Natural killer cell (primary cell): ENCODE measurements around the gene NFAT5. TPM values are rescaled to one million over a fixed set of nuclear protein-coding genes. Genes with fewer than 3 reads are reported as not detected.
"Not testable (repeated sequence)": the region's sequence is repeated elsewhere in the genome, so short reads cannot be mapped to it uniquely, and the experiment has no call there.

Experiments used
- ATAC-seq, 3 donors: fragments of 150-1000 bp in 2 of 3; fragments of 200-7000 bp in 1 of 3; cut with Tn5 transposase; 1 replicate in 1 of 3; 2 replicates in 2 of 3; pipeline ENCODE4 v1.10.0; 2021; ENCODE audit warnings: mild to moderate bottlenecking in 2 of 3, moderate library complexity in 2 of 3
- DNase-seq, 2 donors: peaks; one replicate each; pipeline versions ENCODE4 v3.0.0 to v3.0.0-alpha.2; 2013 to 2021; ENCODE audit warnings: mixed read lengths in 1 of 2
- H3K27ac ChIP-seq: one replicate; pipeline ENCODE4 v1.5.1; 2013; ENCODE audit warnings: mild to moderate bottlenecking, low read length
- H3K27me3 ChIP-seq: one replicate; pipeline ENCODE4 v1.6.1; 2013; ENCODE audit warnings: low read length; ENCODE audit not compliant: control insufficient read depth, insufficient read depth
- H3K36me3 ChIP-seq: one replicate; pipeline ENCODE4 v1.6.1; 2013; ENCODE audit warnings: low read length; ENCODE audit not compliant: control insufficient read depth, insufficient read depth
- H3K4me1 ChIP-seq: one replicate; pipeline ENCODE4 v1.6.1; 2013; ENCODE audit warnings: low read length; ENCODE audit not compliant: control insufficient read depth, insufficient read depth
- H3K4me3 ChIP-seq: one replicate; pipeline ENCODE4 v1.5.1; 2013; ENCODE audit warnings: low read length
- H3K9me3 ChIP-seq: one replicate; pipeline ENCODE4 v1.6.1; 2013; ENCODE audit warnings: low read length; ENCODE audit not compliant: control insufficient read depth, insufficient read depth
- H3K27ac Mint-ChIP-seq, 2 donors: one replicate each; pipeline ENCODE4 v1.8.0; 2022; ENCODE audit warnings: mild to moderate bottlenecking in 2 of 2, mixed read lengths in 2 of 2, moderate library complexity in 1 of 2
- H3K27me3 Mint-ChIP-seq, 2 donors: one replicate each; pipeline ENCODE4 v1.8.0; 2022; ENCODE audit warnings: low read depth in 2 of 2, mixed read lengths in 2 of 2
- H3K36me3 Mint-ChIP-seq: one replicate; pipeline ENCODE4 v1.8.0; 2022; ENCODE audit warnings: mixed read lengths
- H3K4me1 Mint-ChIP-seq, 2 donors: one replicate each; pipeline ENCODE4 v1.8.0; 2022; ENCODE audit warnings: mixed read lengths in 2 of 2
- H3K4me3 Mint-ChIP-seq: one replicate; pipeline ENCODE4 v1.8.0; 2022; ENCODE audit warnings: mild to moderate bottlenecking, moderate library complexity, mixed read lengths
- H3K9me3 Mint-ChIP-seq, 2 donors: one replicate each; pipeline ENCODE4 v1.8.0; 2022; ENCODE audit warnings: mixed read lengths in 2 of 2
- WGBS: methylation state at CpG from one replicate; pipeline ENCODE4 v1.1.7; 2013; ENCODE audit warnings: missing lambda C conversion rate; ENCODE audit not compliant: insufficient coverage; 5-methylcytosine and 5-hydroxymethylcytosine counted together
- intact Hi-C: fragments of 100-400 bp; cut with micrococcal nuclease; formaldehyde crosslinking; loops from one replicate; pipeline ENCODE4 v1.14.2; 2022
- total RNA-seq, 4 donors: library from RNA; stranded (reverse); fragments of 120-200 nt in 1 of 4; gene quantifications; one replicate each; pipeline versions ENCODE4 v1.2.3 to v1.2.4, GENCODE V29; 2013 to 2022
- TF ChIP-seq, protein P1 (sequence below): fragments of 200-600 bp; IDR thresholded peaks from one replicate; pipeline ENCODE4 v1.8.0; 2022; ENCODE audit warnings: antibody characterized with exemption

Gene NFAT5
- total RNA-seq, 3 donors from 2014 or later (not counting 1 experiment from before 2014, with no cell fraction given): 70.0 to 73.6 (median 70.6) TPM

GRCh38 chr16:69538808-69539207 lies 27.0 kb upstream of the NFAT5 start:
- Mint-ChIP-seq H3K27ac (no peak overlapping the region), H3K4me1 (peaks cover 0 to 5% of the 10 kb centered on the region in 2 donors), H3K9me3 (no peaks in the 10 kb centered on the region), H3K4me3 (no peak overlapping the region), H3K27me3 (peaks cover 0 to 6% of the 10 kb centered on the region in 2 donors), H3K36me3 (no peaks in the 10 kb centered on the region)
- no peaks in the 10 kb centered on the region for H3K9me3 ChIP-seq
- H3K4me3 ChIP-seq: no peak overlapping the region
- H3K4me1 ChIP-seq: no peaks in the 10 kb centered on the region
- ATAC-seq (no peak), DNase-seq (no peak)
- H3K27me3 ChIP-seq: no peaks in the 10 kb centered on the region
- intact Hi-C loops: no loop called here
- no peaks in the 10 kb centered on the region for H3K36me3 ChIP-seq
- WGBS: 83% methylated on average over 1 of the region's 1 CpG
- TF ChIP-seq, protein P1, sequence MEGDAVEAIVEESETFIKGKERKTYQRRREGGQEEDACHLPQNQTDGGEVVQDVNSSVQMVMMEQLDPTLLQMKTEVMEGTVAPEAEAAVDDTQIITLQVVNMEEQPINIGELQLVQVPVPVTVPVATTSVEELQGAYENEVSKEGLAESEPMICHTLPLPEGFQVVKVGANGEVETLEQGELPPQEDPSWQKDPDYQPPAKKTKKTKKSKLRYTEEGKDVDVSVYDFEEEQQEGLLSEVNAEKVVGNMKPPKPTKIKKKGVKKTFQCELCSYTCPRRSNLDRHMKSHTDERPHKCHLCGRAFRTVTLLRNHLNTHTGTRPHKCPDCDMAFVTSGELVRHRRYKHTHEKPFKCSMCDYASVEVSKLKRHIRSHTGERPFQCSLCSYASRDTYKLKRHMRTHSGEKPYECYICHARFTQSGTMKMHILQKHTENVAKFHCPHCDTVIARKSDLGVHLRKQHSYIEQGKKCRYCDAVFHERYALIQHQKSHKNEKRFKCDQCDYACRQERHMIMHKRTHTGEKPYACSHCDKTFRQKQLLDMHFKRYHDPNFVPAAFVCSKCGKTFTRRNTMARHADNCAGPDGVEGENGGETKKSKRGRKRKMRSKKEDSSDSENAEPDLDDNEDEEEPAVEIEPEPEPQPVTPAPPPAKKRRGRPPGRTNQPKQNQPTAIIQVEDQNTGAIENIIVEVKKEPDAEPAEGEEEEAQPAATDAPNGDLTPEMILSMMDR: no peak
- H3K27ac ChIP-seq: no peak overlapping the region

DNA sequence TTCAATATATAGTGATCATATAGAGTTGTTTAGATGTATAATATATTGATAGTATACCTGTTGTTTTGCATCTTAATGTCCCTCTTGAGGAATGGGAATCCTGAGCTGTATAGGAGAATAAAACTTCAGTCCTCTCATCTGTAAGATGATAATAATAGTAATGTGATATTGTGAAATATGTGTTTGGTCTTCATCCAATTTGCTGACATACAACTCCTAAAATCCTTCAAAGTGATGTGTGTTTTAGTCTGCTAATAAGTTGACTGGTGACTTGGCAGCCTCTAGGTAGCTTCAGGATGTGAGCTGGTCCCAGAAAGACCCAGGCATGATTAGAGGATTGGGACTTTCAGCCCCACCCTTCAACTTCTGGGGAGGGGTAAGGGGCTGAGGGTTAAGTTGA lies 22.8 kb upstream of the NFAT5 start:
- H3K9me3 Mint-ChIP-seq: no peaks in the 10 kb centered on the region
- peaks cover 0 to 6% of the 10 kb centered on the region in 2 donors for H3K27me3 Mint-ChIP-seq
- Histone ChIP-seq H3K9me3 (no peaks in the 10 kb centered on the region), H3K4me3 (no peak overlapping the region), H3K4me1 (no peaks in the 10 kb centered on the region), H3K27me3 (no peaks in the 10 kb centered on the region), H3K27ac (no peak overlapping the region), H3K36me3 (no peaks in the 10 kb centered on the region)
- peaks cover 0 to 5% of the 10 kb centered on the region in 2 donors for H3K4me1 Mint-ChIP-seq
- intact Hi-C loops: no loop called here
- TF ChIP-seq, protein P1: no peak
- H3K4me3 Mint-ChIP-seq: no peak overlapping the region
- no peak overlapping the region for H3K27ac Mint-ChIP-seq
- no peaks in the 10 kb centered on the region for H3K36me3 Mint-ChIP-seq
- ATAC-seq (no peak), DNase-seq (no peak)

DNA sequence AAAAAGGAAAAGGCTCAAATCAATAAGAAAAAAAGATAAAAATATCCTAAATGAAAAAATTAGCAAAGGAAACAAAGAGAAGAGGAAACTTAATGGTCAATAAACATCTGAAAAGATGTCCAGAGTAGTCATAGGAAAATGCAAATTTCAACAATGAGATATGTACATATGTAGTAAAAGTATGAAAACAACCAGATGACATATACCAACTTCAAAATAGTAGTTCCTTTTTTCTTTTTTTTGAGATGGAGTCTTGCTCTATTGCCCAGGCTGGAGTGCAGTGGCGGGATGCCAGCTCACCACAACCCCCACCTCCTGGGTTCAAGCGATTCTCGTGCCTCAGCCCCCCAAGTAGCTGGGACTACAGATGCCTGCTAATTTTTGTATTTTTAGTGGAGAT lies 21.7 kb upstream of the NFAT5 start:
- no peak overlapping the region for H3K27ac ChIP-seq
- Mint-ChIP-seq H3K4me1 (peaks cover 0 to 5% of the 10 kb centered on the region in 2 donors), H3K9me3 (no peaks in the 10 kb centered on the region), H3K27ac (no peak overlapping the region), H3K27me3 (peaks cover 0 to 5% of the 10 kb centered on the region in 2 donors), H3K4me3 (no peak overlapping the region), H3K36me3 (no peaks in the 10 kb centered on the region)
- H3K4me3 ChIP-seq: no peak overlapping the region
- TF ChIP-seq, protein P1: no peak
- ATAC-seq (no peak), DNase-seq (no peak)
- intact Hi-C loops: no loop called here
- H3K9me3 ChIP-seq: no peaks in the 10 kb centered on the region
- 100% methylated on average over 1 of the region's 3 CpGs for WGBS
- H3K27me3 ChIP-seq: no peaks in the 10 kb centered on the region
- H3K36me3 ChIP-seq: no peaks in the 10 kb centered on the region
- no peaks in the 10 kb centered on the region for H3K4me1 ChIP-seq

- H3K4me1 ChIP-seq, H3K4me1 Mint-ChIP-seq, H3K9me3 ChIP-seq, H3K9me3 Mint-ChIP-seq, DNase-seq, H3K36me3 Mint-ChIP-seq, H3K36me3 ChIP-seq, intact Hi-C loops, H3K27me3 Mint-ChIP-seq, H3K27ac Mint-ChIP-seq, H3K27me3 ChIP-seq, H3K4me3 Mint-ChIP-seq, H3K4me3 ChIP-seq, ATAC-seq, H3K27ac ChIP-seq: not testable (repeated sequence)
- WGBS: 100% methylated on average over 6 of the region's 6 CpGs
Measured at GRCh38 chr16:69546663-69547062, 19.1 kb upstream of the NFAT5 start.
